ENCODE measurements around the gene HOXC13. TPM values are rescaled to one million over a fixed set of nuclear protein-coding genes. Genes with fewer than 3 reads are reported as not detected.

The HOXC13 gene
- not detected for polyA plus RNA-seq (ENCODE audit: low read depth in 6 of 6)

DNA sequence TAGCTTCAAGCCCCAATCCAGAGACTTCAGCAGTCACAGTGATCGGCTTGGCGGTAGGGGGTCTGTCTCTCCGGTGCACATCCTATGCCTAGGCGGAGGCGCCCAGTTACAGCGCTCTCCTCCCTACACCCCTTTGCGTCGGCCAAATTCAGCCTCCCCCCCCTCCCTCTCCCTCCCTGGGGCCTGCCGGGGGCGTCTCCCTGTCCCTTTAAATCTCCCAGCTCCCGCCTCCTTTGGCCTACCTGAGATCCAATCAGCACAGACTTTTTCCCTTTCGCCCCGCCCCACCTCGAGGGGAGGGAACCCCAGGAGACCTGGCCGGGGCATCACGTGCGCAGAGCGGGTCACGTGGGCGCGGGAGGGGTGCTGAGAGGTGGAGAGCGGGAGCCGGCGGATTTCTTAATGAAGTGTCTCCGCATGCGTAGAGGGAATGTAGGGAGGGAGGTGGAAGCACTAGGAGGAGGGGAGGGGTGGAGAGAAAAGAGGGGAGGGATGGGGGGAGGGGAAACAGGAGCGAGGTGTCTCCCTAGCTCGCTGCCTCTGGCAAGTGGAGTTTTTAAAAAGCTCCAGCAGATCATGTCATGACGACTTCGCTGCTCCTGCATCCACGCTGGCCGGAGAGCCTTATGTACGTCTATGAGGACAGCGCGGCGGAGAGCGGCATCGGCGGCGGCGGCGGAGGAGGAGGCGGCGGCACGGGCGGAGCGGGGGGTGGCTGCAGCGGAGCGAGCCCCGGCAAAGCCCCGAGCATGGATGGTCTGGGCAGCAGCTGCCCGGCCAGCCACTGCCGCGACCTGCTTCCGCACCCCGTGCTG lies at the start of gene HOXC13:
TSS of gene HOXC13 (plus strand) at position 506 of the 815 bp plus-strand sequence. CDS start at position 582, 76 bp downstream.
- H3K27ac Mint-ChIP-seq: peak within 1 kb of the TSS in 4 of 6 donors; percentile 0 to 95 (median 93)
- H3K4me1 Mint-ChIP-seq: peaks cover 0 to 20% (median 17%) of the 10 kb centered on the region in 3 donors
- H3K36me3 Mint-ChIP-seq: no peaks in the 10 kb centered on the region
- H3K27me3 Mint-ChIP-seq: peaks cover 71 to 92% (median 90%) of the 10 kb centered on the region in 3 donors
- H3K4me3 Mint-ChIP-seq: peak within 1 kb of the TSS in 7 of 8 donors; percentile 20 to 82 (median 66)
- no peak for DNase-seq
- peaks cover 0 to 21% (median 5%) of the 10 kb centered on the region in 7 donors for H3K9me3 Mint-ChIP-seq
- ATAC-seq (ENCODE audit: low read depth in 2 of 2): peak in 1 of 2 donors; percentile 21

- H3K4me3 Mint-ChIP-seq: no peak overlapping the region
- H3K4me1 Mint-ChIP-seq: no peaks in the 10 kb centered on the region
- H3K36me3 Mint-ChIP-seq: no peaks in the 10 kb centered on the region
- H3K9me3 Mint-ChIP-seq: no peaks in the 10 kb centered on the region
- H3K27ac Mint-ChIP-seq: no peak overlapping the region
- DNase-seq (no peak), ATAC-seq (ENCODE audit: low read depth in 2 of 2) (no peak)
- peaks cover 49 to 95% (median 53%) of the 10 kb centered on the region in 3 donors for H3K27me3 Mint-ChIP-seq
Measured at GRCh38 chr12:53890081-53890480, 48.5 kb upstream of the HOXC13 start.

- H3K9me3 Mint-ChIP-seq: no peaks in the 10 kb centered on the region
- H3K36me3 Mint-ChIP-seq: no peaks in the 10 kb centered on the region
- no peak for ATAC-seq (ENCODE audit: low read depth in 2 of 2)
- DNase-seq: no peak
- no peaks in the 10 kb centered on the region for H3K4me1 Mint-ChIP-seq
- H3K27ac Mint-ChIP-seq: no peak overlapping the region
- H3K27me3 Mint-ChIP-seq: peaks cover 66 to 89% (median 67%) of the 10 kb centered on the region in 3 donors
- H3K4me3 Mint-ChIP-seq: no peak overlapping the region
Measured at GRCh38 chr12:53892762-53893395, 45.8 kb upstream of the HOXC13 start.

DNA sequence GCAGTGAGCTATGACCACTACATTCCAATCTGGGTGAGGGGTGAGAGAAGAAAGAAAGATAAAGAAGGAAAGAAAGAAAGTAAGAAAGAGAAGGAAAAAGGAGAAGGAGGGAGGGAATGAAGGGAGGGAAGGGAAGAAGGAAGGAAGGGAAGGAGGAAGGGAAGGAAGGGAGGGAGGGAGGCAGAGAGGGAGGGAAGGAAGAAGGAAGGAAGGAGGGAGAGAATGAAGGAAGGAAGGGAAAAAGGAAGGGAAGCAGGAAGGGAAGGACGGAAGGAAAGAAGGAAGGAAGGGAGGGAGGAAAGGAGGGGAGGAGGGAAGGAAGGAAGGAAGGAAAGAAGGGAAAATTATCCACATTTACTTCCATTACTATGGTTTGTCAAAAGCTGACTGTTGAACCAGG lies 39.4 kb upstream of the HOXC13 start:
- no peak for DNase-seq
- no peaks in the 10 kb centered on the region for H3K4me1 Mint-ChIP-seq
- peaks cover 0 to 1% (median 0%) of the 10 kb centered on the region in 7 donors for H3K9me3 Mint-ChIP-seq
- no peak overlapping the region for H3K4me3 Mint-ChIP-seq
- H3K36me3 Mint-ChIP-seq: no peaks in the 10 kb centered on the region
- H3K27ac Mint-ChIP-seq: no peak overlapping the region
- no peak for ATAC-seq (ENCODE audit: low read depth in 2 of 2)
- peaks cover 61 to 68% (median 68%) of the 10 kb centered on the region in 3 donors for H3K27me3 Mint-ChIP-seq

GRCh38 chr12:53907103-53907502 lies 31.5 kb upstream of the HOXC13 start:
- DNase-seq: no peak
- Mint-ChIP-seq H3K9me3 (peaks cover 0 to 2% (median 0%) of the 10 kb centered on the region in 7 donors), H3K27ac (no peak overlapping the region), H3K27me3 (peaks cover 12 to 33% (median 31%) of the 10 kb centered on the region in 3 donors), H3K36me3 (no peaks in the 10 kb centered on the region), H3K4me1 (no peaks in the 10 kb centered on the region), H3K4me3 (no peak overlapping the region)
- no peak for ATAC-seq (ENCODE audit: low read depth in 2 of 2)

- Mint-ChIP-seq H3K27ac (no peak overlapping the region), H3K36me3 (no peaks in the 10 kb centered on the region), H3K4me1 (no peaks in the 10 kb centered on the region), H3K27me3 (peaks cover 66 to 83% (median 79%) of the 10 kb centered on the region in 3 donors), H3K4me3 (no peak overlapping the region), H3K9me3 (no peaks in the 10 kb centered on the region)
- DNase-seq: no peak
- no peak for ATAC-seq (ENCODE audit: low read depth in 2 of 2)
Measured at GRCh38 chr12:53916788-53917655, 21.6 kb upstream of the HOXC13 start.

DNA sequence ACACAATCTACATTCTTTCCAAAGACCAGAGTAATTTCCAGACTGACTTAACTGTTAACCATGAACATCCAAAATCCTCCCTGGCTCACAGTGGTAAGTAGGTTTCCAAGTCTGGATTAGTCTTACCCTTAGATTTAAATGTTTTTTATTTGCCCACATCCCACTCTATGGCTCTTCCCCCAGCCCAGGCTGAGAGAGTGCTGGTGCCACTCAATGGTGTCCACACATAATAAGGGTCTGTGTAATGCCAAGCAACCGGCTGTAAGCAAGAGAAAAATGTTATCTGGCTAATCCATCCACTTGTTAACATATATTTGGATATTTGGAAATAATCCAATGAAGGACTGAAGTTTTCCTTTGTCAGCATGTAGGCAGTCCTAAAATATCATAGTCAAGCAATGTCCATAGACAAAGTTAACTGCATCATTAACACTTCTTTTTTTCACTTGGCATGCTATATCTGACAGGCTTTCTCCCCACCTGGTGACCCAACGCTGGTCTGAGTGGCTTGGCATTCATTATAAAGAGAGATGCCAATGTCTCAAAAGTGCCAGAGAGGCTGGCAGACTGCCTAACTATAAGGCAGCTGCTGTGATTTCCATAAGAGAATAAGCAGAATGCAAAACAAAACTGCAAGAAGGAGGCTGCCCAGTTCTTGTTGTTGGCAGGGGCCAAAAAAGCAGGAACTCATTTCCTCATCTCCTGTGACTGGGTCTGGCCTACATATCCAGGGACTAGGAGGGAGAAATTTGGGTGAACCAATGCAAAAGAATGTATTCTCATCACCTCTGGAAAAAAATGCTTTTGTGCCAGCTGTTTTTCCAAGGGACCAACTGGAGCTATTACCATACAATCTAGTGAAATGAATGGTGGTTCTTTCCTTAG lies 13.9 kb upstream of the HOXC13 start:
- H3K9me3 Mint-ChIP-seq: peaks cover 0 to 13% (median 3%) of the 10 kb centered on the region in 7 donors
- H3K4me3 Mint-ChIP-seq: no peak overlapping the region
- peaks cover 0 to 5% (median 0%) of the 10 kb centered on the region in 3 donors for H3K4me1 Mint-ChIP-seq
- H3K27me3 Mint-ChIP-seq: peaks cover 72 to 88% (median 84%) of the 10 kb centered on the region in 3 donors
- no peak for ATAC-seq (ENCODE audit: low read depth in 2 of 2)
- DNase-seq: no peak
- H3K27ac Mint-ChIP-seq: no peak overlapping the region
- H3K36me3 Mint-ChIP-seq: peaks cover 0 to 4% of the 10 kb centered on the region in 2 donors

DNA sequence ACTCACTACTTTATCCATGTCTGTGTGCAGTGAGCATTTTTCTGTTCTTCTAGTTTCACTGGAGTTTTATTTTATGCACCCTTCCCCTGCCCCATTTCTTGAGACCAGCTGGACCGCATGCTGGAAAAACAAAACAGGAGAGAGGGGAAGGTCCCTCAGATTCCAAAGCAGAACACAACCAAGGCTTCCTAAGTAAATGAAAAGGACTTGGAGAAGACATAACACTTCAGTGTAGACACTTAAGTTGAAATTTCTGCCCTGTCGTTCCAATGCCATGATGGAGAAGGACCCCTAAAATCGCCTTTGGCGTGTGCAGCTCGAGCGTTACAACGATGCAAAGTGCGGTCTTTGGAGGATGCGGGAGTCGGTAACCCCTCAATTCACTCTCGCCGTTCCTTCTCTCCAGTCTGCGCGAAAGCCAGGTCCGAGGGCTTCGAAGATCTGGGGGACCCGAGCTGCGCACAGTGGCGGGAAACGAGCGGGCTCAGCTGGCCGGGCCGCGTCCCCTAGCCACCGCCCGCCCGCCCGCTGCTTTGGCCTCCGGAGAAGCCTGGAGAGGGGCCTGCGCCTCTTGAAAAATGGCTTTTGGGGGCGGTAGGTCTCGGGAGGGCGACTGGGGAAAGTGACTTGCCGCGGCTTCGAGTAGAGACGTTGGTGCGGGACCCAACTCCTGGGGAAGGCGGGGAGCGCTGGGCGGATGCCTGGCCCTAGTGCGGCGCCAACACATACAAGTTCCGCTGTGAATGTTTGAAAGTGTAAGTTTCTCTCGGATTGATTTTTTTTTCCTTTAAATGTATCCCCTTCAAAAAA lies 11.2 kb upstream of the HOXC13 start:
- H3K4me1 Mint-ChIP-seq: peaks cover 0 to 5% (median 0%) of the 10 kb centered on the region in 3 donors
- H3K36me3 Mint-ChIP-seq: peaks cover 0 to 4% of the 10 kb centered on the region in 2 donors
- peak overlapping the region in 3 of 8 donors; percentile 7 to 65 (median 46) for H3K4me3 Mint-ChIP-seq
- peaks cover 80 to 93% (median 89%) of the 10 kb centered on the region in 3 donors for H3K27me3 Mint-ChIP-seq
- peaks cover 0 to 23% (median 3%) of the 10 kb centered on the region in 7 donors for H3K9me3 Mint-ChIP-seq
- H3K27ac Mint-ChIP-seq: peak overlapping the region in 2 of 6 donors; percentile 43 to 86
- ATAC-seq (ENCODE audit: low read depth in 2 of 2) (no peak), DNase-seq (no peak)

DNA sequence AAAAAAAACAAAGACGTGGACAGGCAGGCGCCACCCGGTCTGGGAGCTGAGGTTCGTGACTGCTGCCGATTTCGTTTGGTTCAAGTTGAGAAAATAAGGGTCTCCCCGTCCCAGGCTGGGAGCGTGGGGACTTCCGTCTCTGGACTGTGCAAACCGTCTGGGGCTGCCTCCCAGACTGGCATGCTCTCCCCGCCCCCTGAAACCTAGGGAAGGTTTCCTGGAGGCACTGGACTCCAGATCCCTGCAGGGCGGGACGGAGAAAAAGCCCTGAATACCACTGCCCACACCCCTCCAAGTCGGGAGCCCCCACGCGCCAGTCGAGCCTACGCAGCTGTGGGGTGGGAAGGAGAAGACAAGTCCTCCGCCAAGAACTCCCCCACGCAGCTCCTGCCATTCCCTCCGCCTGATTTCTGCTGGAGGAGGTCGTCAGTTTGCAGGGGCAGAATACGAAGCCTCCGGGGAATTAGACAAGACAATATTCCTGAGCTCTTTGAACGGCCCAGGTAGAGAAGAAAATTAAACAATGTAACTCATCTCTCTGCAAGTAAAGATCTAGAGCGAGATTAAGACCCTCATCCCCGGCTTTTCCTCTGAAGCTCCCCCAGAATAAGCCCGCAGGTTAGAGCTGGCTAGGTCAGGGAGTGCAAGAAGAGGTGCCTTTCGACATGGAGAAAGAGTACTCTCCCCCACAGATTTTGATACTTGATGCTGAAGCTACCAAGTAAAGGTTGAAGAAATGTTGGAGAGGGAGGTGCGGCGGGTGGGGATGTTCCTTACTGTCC lies 10.4 kb upstream of the HOXC13 start:
- Mint-ChIP-seq H3K9me3 (peaks cover 0 to 23% (median 3%) of the 10 kb centered on the region in 7 donors), H3K4me1 (peaks cover 0 to 5% (median 0%) of the 10 kb centered on the region in 3 donors), H3K4me3 (peak overlapping the region in 3 of 8 donors; percentile 7 to 65 (median 46)), H3K36me3 (peaks cover 0 to 4% of the 10 kb centered on the region in 2 donors), H3K27ac (peak overlapping the region in 2 of 6 donors; percentile 67 to 86), H3K27me3 (peaks cover 82 to 96% (median 94%) of the 10 kb centered on the region in 3 donors)
- ATAC-seq (ENCODE audit: low read depth in 2 of 2) (no peak), DNase-seq (no peak)

DNA sequence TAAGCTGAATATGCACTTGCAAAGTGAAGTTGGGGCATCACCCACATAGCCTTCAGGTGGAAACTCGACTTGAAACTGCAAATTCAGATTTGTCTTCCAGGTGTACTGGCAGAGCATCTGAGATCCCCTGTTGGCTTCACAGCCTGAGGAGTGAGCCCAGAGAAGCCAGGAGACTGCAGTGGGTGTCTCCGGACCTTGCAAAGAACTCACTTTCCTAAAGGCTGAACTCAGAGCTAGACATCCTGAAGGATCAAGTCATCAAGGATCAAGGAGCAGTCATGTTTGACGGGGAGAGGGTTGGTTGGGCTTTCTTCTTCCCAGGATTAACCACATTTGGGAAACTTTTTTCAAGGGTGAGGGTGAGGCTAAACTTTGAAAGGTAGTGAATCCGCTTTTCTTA lies 9.1 kb upstream of the HOXC13 start:
- H3K27me3 Mint-ChIP-seq: peaks cover 84 to 96% (median 94%) of the 10 kb centered on the region in 3 donors
- ATAC-seq (ENCODE audit: low read depth in 2 of 2): no peak
- peaks cover 0 to 23% (median 3%) of the 10 kb centered on the region in 7 donors for H3K9me3 Mint-ChIP-seq
- no peak for DNase-seq
- H3K27ac Mint-ChIP-seq: no peak overlapping the region
- H3K36me3 Mint-ChIP-seq: peaks cover 0 to 4% of the 10 kb centered on the region in 2 donors
- peak overlapping the region in 2 of 8 donors; percentile 12 to 16 for H3K4me3 Mint-ChIP-seq
- peaks cover 0 to 5% (median 0%) of the 10 kb centered on the region in 3 donors for H3K4me1 Mint-ChIP-seq

Data from naive B cell (primary cell).